ENCODE data around the gene ATIC.

ATIC gene

DNA sequence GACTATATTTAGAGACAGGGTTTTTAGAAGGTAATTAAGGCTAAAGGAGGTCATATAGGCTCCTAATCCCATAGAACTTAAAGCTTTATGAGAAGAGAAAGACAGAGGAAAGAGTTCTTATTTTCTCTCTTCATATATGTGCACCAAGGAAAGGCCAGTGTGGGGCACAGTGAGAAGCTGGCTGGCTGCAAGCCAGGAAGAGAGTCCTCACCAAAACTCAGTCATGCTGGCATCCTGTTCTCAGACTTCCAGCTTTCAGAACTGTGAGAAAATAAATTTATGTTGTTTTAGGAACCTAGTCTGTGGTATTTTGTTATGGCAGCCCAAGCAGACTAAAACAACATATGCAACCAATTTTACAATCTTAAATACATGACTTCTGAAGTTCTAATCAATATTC lies 31.5 kb upstream of the ATIC start:
- peak; percentile 24 for DNase-seq
- H3K36me3 ChIP-seq (replicated peaks), result no peaks in the 10 kb centered on the region
- in situ Hi-C loops (cut with HindIII; ENCODE audit: low pct_ligation_motif_present, low sequenced_read_pairs), result no loop called here
- no peak overlapping the region for H3K27ac ChIP-seq
- TF ChIP-seq, protein P1, sequence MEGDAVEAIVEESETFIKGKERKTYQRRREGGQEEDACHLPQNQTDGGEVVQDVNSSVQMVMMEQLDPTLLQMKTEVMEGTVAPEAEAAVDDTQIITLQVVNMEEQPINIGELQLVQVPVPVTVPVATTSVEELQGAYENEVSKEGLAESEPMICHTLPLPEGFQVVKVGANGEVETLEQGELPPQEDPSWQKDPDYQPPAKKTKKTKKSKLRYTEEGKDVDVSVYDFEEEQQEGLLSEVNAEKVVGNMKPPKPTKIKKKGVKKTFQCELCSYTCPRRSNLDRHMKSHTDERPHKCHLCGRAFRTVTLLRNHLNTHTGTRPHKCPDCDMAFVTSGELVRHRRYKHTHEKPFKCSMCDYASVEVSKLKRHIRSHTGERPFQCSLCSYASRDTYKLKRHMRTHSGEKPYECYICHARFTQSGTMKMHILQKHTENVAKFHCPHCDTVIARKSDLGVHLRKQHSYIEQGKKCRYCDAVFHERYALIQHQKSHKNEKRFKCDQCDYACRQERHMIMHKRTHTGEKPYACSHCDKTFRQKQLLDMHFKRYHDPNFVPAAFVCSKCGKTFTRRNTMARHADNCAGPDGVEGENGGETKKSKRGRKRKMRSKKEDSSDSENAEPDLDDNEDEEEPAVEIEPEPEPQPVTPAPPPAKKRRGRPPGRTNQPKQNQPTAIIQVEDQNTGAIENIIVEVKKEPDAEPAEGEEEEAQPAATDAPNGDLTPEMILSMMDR (IDR thresholded peaks at IDR 0.05; ENCODE audit: low read depth, low read length, missing control alignments), result no peak
- no peaks in the 10 kb centered on the region for H3K27me3 ChIP-seq (replicated peaks)
- H3K4me3 ChIP-seq (ENCODE audit: low read depth, low read length), result no peak overlapping the region

DNA sequence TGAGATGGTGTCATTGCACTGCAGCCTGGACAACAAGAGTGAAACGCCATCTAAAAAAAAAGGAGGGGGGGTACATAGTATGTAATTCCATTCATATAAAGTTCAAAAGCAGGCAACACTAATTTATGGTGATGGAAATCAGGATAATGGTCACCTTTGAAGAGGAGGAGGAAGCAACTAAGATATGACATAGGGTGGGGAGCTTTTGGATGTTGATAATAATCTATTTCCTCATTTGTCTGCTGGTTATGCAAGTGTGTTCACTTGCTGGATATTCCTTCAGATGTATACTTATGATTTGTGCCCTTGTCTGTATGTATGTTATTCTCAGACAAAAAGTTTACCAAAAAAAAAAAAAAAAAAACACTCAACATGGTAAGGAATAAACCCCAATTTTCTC lies 28.6 kb upstream of the ATIC start:
- Histone ChIP-seq H3K27me3 (replicated peaks) (no peaks in the 10 kb centered on the region), H3K36me3 (replicated peaks) (no peaks in the 10 kb centered on the region), H3K4me3 (ENCODE audit: low read depth, low read length) (no peak overlapping the region), H3K27ac (no peak overlapping the region)
- no peak for DNase-seq
- in situ Hi-C loops (cut with HindIII; ENCODE audit: low pct_ligation_motif_present, low sequenced_read_pairs), result no loop called here
- TF ChIP-seq, protein P1 (IDR thresholded peaks at IDR 0.05; ENCODE audit: low read depth, low read length, missing control alignments), result no peak

DNA sequence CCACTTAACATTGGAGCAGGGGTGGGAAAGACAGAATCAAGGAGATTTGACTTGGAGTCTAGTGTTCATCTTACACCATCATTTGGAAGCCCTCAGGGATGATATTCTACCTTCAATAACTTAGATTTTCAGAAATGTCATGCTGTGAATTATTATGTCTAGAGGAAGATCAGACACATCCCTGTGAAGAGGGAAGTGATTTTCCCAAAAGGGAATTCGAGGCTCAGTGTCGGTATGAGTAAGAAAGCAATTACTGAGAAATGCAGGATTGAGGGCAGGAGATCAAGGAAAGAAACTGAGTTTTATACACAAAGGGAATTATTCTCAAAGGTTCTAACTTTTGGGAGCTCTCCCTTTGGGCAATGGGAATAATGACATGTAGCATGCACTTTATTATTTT lies 25.6 kb upstream of the ATIC start:
- H3K36me3 ChIP-seq (replicated peaks), result no peaks in the 10 kb centered on the region
- TF ChIP-seq, protein P1 (IDR thresholded peaks at IDR 0.05; ENCODE audit: low read depth, low read length, missing control alignments), result no peak
- H3K27ac ChIP-seq, result no peak overlapping the region
- H3K4me3 ChIP-seq (ENCODE audit: low read depth, low read length), result no peak overlapping the region
- H3K27me3 ChIP-seq (replicated peaks), result no peaks in the 10 kb centered on the region
- in situ Hi-C loops (cut with HindIII; ENCODE audit: low pct_ligation_motif_present, low sequenced_read_pairs), result no loop called here
- DNase-seq, result no peak

DNA sequence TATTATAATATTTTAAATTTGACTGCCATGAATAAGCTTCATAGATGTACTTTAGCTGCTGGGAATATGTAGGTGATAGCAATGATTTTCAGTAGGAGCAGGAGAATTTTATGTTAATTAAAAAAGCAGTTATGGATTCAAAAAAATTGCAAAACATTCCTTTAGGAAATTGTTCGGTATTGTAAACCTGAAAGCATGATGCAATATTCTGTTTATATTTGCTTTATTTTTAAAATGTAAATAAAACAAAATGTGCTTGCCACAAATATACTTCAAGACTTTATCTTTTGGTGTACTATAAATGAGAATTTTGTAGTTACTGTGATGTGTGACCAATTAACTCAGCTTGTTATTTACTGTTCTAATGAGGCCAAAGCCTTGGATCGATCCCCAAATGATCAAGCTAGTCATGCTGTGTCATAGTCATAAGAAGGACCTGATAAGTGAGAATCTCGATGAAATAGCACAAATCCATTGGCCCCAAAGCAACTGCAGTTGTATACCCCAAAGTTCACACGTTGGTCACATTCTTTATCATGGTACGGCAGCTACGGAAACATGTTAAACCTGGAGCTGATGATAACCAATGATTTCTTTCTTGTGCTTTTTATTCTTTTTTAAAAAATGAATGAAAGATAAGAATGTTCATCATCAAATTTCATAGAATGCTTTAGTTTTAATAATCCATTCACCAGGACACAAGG lies 23.6 kb upstream of the ATIC start:
- Histone ChIP-seq H3K27me3 (replicated peaks) (no peaks in the 10 kb centered on the region), H3K27ac (no peak overlapping the region), H3K4me3 (ENCODE audit: low read depth, low read length) (no peak overlapping the region), H3K36me3 (replicated peaks) (no peaks in the 10 kb centered on the region)
- DNase-seq, result no peak
- TF ChIP-seq, protein P1 (IDR thresholded peaks at IDR 0.05; ENCODE audit: low read depth, low read length, missing control alignments), result no peak
- in situ Hi-C loops (cut with HindIII; ENCODE audit: low pct_ligation_motif_present, low sequenced_read_pairs), result no loop called here

DNA sequence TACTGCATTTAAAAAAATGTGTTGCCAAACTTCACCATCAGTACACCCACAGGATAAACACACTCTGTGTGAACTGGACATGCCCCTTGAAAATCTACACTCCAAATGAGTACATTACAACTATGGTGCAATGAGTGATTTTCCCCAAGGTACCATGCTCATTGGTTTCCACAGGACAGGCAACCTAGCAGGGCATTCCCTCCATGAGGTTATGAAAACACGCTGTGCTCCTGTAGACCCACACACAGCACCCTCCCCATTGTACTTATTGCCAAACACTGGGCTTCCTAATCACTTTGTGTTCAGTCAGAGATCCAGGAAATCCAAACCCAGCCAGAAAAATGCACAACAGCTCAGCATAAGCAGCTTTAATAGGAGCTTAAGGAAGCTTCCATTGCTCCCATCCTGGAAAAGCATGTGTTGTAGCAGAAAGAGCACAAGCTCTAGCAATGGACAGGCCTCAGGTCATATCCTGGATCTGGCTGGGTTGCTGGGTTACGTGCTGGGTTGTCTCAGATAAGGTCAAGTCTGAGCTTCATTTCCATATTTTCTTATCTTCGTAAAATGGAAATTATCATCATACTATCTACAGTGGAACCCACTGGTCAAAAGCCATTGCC lies 20.8 kb upstream of the ATIC start:
- in situ Hi-C loops (cut with HindIII; ENCODE audit: low pct_ligation_motif_present, low sequenced_read_pairs), result no loop called here
- no peak for DNase-seq
- TF ChIP-seq, protein P1 (IDR thresholded peaks at IDR 0.05; ENCODE audit: low read depth, low read length, missing control alignments), result no peak
- H3K4me3 ChIP-seq (ENCODE audit: low read depth, low read length), result no peak overlapping the region
- H3K27me3 ChIP-seq (replicated peaks), result no peaks in the 10 kb centered on the region
- H3K27ac ChIP-seq, result no peak overlapping the region
- H3K36me3 ChIP-seq (replicated peaks), result no peaks in the 10 kb centered on the region
